Gastroesophageal sphincter (tissue), 3 donors: Measurements from ENCODE around the gene RIPOR2.

Experiments
- EP300 ChIP-seq: sonication (generic); formaldehyde crosslinking; IDR thresholded peaks from one replicate; pipeline ENCODE4 v1.6.1; 2017; ENCODE audit warnings: antibody characterized with exemption, mild to moderate bottlenecking
- POLR2A ChIP-seq, 2 donors: fragments of 450-650 bp; IDR thresholded peaks; one replicate each; pipeline ENCODE4 v1.6.1; 2017; ENCODE audit warnings: antibody characterized with exemption in 2 of 2, mild to moderate bottlenecking in 2 of 2, moderate library complexity in 1 of 2
- POLR2AphosphoS5 ChIP-seq: sonication (generic); formaldehyde crosslinking; IDR thresholded peaks from one replicate; pipeline ENCODE4 v1.6.1; 2017; ENCODE audit warnings: antibody characterized with exemption
- TF ChIP-seq, protein P1 (sequence below), 4 experiments: fragments of 200-600 bp in 2 of 4; fragments of 450-650 bp in 2 of 4; sonication (generic) in 1 of 4; IDR thresholded peaks; one replicate each; pipeline ENCODE4 v1.5.1; 2017 to 2019; ENCODE audit warnings: antibody characterized with exemption in 4 of 4, mild to moderate bottlenecking in 2 of 4, moderate library complexity in 2 of 4

- TF ChIP-seq, protein P1, sequence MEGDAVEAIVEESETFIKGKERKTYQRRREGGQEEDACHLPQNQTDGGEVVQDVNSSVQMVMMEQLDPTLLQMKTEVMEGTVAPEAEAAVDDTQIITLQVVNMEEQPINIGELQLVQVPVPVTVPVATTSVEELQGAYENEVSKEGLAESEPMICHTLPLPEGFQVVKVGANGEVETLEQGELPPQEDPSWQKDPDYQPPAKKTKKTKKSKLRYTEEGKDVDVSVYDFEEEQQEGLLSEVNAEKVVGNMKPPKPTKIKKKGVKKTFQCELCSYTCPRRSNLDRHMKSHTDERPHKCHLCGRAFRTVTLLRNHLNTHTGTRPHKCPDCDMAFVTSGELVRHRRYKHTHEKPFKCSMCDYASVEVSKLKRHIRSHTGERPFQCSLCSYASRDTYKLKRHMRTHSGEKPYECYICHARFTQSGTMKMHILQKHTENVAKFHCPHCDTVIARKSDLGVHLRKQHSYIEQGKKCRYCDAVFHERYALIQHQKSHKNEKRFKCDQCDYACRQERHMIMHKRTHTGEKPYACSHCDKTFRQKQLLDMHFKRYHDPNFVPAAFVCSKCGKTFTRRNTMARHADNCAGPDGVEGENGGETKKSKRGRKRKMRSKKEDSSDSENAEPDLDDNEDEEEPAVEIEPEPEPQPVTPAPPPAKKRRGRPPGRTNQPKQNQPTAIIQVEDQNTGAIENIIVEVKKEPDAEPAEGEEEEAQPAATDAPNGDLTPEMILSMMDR (IDR thresholded peaks at IDR 0.05): no peak
- TF ChIP-seq POLR2AphosphoS5: peak; percentile 20
- TF ChIP-seq POLR2A (IDR thresholded peaks at IDR 0.05): no peak
- no peak for TF ChIP-seq EP300
These were observed 33.0 kb downstream of the RIPOR2 start for GRCh38 chr6:24902782-24903181.
